ENCODE results near the gene MPC1L.
A peak's percentile ranks its signal among the peaks of the same experiment; 100 is the strongest.
"Not testable (repeated sequence)": the region's sequence is repeated elsewhere in the genome, so short reads cannot be mapped to it uniquely, and the experiment has no call there.

The MPC1L gene

DNA sequence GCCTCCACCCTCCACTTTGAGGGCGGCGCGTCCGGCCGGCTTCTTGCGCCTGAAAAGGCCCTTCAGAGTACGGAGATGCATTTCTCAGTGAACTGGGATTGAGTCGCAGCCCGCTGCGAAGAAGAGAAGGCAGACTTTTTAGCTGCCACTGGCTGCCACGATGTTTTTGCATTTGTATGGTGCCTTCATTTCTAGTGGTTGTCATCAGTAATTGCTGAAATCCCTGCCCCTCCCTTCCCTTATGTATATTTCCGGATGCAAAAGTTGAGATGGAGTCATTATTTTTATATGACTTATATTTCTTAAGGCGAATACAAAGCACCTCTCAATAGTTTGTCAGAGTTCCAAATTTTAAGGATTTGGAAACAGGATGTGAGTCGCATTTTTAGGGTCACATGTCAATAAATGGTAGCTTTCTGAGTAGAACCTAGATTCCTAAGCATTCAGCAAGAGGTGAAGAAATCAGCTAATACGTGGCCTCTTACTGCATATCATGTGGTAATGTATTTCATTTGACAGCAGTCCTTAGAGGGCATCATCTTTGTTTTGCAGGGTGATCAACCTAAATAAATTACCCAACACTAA, 41.8 kb upstream of the MPC1L start:
- peak; percentile 5; the same call in 2 of the 3 replicates for ATAC-seq
- no peak for TF ChIP-seq ZFP30 (CRISPR knock-in tag; IDR thresholded peaks at IDR 0.05)
- TF ChIP-seq ZC3H10 (CRISPR knock-in tag; IDR thresholded peaks at IDR 0.05) = no peak
- no peak for TF ChIP-seq TCF4 (CRISPR knock-in tag; IDR thresholded peaks at IDR 0.05; ENCODE audit: borderline replicate concordance)
- TF ChIP-seq ZFP3 (CRISPR knock-in tag; IDR thresholded peaks at IDR 0.05) = no peak
- TF ChIP-seq, protein P1, sequence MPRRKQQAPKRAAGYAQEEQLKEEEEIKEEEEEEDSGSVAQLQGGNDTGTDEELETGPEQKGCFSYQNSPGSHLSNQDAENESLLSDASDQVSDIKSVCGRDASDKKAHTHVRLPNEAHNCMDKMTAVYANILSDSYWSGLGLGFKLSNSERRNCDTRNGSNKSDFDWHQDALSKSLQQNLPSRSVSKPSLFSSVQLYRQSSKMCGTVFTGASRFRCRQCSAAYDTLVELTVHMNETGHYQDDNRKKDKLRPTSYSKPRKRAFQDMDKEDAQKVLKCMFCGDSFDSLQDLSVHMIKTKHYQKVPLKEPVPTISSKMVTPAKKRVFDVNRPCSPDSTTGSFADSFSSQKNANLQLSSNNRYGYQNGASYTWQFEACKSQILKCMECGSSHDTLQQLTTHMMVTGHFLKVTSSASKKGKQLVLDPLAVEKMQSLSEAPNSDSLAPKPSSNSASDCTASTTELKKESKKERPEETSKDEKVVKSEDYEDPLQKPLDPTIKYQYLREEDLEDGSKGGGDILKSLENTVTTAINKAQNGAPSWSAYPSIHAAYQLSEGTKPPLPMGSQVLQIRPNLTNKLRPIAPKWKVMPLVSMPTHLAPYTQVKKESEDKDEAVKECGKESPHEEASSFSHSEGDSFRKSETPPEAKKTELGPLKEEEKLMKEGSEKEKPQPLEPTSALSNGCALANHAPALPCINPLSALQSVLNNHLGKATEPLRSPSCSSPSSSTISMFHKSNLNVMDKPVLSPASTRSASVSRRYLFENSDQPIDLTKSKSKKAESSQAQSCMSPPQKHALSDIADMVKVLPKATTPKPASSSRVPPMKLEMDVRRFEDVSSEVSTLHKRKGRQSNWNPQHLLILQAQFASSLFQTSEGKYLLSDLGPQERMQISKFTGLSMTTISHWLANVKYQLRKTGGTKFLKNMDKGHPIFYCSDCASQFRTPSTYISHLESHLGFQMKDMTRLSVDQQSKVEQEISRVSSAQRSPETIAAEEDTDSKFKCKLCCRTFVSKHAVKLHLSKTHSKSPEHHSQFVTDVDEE (CRISPR knock-in tag; IDR thresholded peaks at IDR 0.05) = no peak
- TF ChIP-seq CSDC2 (CRISPR knock-in tag; IDR thresholded peaks at IDR 0.05) = no peak
- no peak for TF ChIP-seq BACH2 (CRISPR knock-in tag; IDR thresholded peaks at IDR 0.05; ENCODE audit: borderline replicate concordance)
- no peak for TF ChIP-seq ZNF565 (CRISPR knock-in tag; conservative IDR thresholded peaks at IDR 0.05; ENCODE audit: low read depth)
- TF ChIP-seq PPARA (CRISPR knock-in tag; IDR thresholded peaks at IDR 0.05; ENCODE audit: borderline replicate concordance) = no peak

DNA sequence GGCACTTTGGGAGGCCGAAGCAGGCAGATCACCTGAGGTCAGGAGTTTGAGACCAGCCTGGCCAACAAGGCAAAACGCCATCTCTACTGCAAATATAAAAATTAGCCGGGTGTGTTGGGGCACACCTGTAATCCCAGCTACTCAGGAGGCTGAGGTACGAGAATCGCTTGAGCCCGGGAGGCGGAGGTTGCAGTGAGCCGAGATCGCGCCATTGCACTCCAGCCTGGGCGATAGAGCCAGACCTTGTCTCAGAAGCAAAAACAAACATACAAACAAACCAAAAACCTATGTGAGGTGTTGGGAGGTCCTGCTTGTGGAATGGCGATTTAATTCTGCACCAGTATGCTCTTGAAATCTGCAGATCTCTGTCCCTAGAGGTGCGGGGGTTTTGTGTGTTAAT, 41.0 kb upstream of the MPC1L start:
- ATAC-seq = not testable (repeated sequence)

DNA sequence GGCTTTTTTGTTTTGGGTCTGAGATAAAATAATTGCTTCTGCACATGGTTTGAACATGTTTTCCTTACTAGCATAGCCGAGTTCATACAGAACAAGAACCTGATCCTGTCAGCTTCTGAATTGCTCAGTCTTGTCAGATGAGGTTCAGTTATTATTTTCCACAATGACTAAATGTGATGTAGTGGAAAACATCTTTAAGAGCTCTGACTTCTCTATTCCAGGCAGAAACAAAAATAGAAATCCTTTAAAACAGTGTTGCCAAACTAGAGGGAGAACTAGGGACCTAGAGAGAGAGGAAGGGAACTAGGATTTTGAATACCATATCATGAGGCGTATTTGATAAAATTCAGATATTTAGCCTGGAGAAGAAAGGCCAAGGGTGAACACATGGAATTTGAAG, 40.4 kb upstream of the MPC1L start:
- ATAC-seq = no peak
- TF ChIP-seq, protein P2, sequence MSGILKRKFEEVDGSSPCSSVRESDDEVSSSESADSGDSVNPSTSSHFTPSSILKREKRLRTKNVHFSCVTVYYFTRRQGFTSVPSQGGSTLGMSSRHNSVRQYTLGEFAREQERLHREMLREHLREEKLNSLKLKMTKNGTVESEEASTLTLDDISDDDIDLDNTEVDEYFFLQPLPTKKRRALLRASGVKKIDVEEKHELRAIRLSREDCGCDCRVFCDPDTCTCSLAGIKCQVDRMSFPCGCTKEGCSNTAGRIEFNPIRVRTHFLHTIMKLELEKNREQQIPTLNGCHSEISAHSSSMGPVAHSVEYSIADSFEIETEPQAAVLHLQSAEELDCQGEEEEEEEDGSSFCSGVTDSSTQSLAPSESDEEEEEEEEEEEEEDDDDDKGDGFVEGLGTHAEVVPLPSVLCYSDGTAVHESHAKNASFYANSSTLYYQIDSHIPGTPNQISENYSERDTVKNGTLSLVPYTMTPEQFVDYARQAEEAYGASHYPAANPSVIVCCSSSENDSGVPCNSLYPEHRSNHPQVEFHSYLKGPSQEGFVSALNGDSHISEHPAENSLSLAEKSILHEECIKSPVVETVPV (CRISPR knock-in tag; IDR thresholded peaks at IDR 0.05) = no peak
- no peak for TF ChIP-seq ZFP3 (CRISPR knock-in tag; IDR thresholded peaks at IDR 0.05)
- no peak for TF ChIP-seq ZNF8 (CRISPR knock-in tag; IDR thresholded peaks at IDR 0.05)
- no peak for TF ChIP-seq ESRRG (CRISPR knock-in tag; IDR thresholded peaks at IDR 0.05)
- TF ChIP-seq, protein P1 (CRISPR knock-in tag; IDR thresholded peaks at IDR 0.05) = no peak
- no peak for TF ChIP-seq ZC3H10 (CRISPR knock-in tag; IDR thresholded peaks at IDR 0.05)
- no peak for TF ChIP-seq ARNTL (CRISPR knock-in tag; IDR thresholded peaks at IDR 0.05; ENCODE audit: borderline replicate concordance, low read depth)
- TF ChIP-seq, protein P3, sequence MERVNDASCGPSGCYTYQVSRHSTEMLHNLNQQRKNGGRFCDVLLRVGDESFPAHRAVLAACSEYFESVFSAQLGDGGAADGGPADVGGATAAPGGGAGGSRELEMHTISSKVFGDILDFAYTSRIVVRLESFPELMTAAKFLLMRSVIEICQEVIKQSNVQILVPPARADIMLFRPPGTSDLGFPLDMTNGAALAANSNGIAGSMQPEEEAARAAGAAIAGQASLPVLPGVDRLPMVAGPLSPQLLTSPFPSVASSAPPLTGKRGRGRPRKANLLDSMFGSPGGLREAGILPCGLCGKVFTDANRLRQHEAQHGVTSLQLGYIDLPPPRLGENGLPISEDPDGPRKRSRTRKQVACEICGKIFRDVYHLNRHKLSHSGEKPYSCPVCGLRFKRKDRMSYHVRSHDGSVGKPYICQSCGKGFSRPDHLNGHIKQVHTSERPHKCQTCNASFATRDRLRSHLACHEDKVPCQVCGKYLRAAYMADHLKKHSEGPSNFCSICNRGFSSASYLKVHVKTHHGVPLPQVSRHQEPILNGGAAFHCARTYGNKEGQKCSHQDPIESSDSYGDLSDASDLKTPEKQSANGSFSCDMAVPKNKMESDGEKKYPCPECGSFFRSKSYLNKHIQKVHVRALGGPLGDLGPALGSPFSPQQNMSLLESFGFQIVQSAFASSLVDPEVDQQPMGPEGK (CRISPR knock-in tag; IDR thresholded peaks at IDR 0.05; ENCODE audit: borderline replicate concordance) = no peak
- no peak for TF ChIP-seq ISL1 (CRISPR knock-in tag; IDR thresholded peaks at IDR 0.05)

DNA sequence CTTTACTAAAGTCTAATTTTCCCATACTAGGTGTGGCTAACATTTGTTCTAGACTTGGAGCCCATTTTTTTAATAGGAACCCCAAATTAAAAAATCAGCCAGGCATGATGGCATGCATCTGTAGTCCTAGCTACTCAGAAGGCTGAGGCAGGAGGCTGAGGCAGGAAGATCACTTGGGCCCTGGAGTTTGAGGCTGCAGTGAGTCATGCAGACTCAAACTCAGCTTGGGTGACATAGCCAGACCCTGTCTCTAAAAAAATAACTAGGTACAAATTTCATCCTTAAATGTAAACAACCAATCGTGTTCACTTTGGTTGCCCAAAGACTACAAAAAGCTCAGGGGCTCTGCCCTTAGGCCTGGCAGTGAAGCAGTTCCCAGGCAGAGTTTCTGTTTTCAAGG, 35.6 kb upstream of the MPC1L start:
- ATAC-seq = not testable (repeated sequence)

DNA sequence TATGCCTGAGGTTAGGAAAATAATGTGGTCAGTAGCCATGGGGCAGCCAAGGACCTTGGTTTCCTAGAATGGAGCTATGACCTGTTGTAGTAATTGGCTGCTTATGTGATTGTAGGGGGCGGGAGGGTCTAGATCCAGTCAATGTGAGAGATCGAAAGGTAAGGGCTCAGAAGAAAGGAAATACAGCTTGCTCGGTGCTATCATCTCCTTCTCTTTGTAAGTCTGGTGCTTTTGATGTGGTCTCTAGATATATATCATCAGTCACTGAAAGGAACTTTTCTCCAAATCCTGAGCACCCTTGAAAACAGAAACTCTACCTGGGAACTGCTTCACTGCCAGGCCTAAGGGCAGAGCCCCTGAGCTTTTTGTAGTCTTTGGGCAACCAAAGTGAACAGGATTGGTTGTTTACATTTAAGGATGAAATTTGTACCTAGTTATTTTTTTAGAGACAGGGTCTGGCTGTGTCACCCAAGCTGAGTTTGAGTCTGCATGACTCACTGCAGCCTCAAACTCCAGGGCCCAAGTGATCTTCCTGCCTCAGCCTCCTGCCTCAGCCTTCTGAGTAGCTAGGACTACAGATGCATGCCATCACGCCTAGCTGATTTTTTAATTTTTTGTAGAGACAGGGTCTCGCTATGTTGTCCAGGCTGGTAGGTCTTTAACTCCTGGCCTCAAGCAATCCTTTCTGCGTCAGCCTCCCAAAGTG, 33.5 kb upstream of the MPC1L start:
- ATAC-seq = not testable (repeated sequence)
